SK-N-SH (cell line): ENCODE measurements around the gene LST1. TPM values are rescaled to one million over a fixed set of nuclear protein-coding genes. Genes with fewer than 3 reads are reported as not detected.

Experiments used
- CTCF ChIA-PET: fragments of 300-600, 350-600 bp; formaldehyde crosslinking; extraction: SDS; loops from one replicate; lab custom pipeline; 2021; lab: Yijun Ruan, JAX
- POLR2A ChIA-PET: fragments of 350-600 bp; sonication (Branson Sonifier 250); formaldehyde crosslinking; extraction: SDS; loops from one replicate; lab custom pipeline; 2020; ENCODE audit warnings: antibody characterized with exemption, inconsistent platforms; lab: Yijun Ruan, JAX
- DNase-seq: peaks from one replicate; pipeline ENCODE4 v3.0.0; 2012
- H2AFZ ChIP-seq: fragments of 200-600 bp; sonication (generic); 2 replicates; pipeline ENCODE4 v1.8.1; 2016; ENCODE audit warnings: antibody characterized with exemption, mild to moderate bottlenecking, low read depth
- H3F3A ChIP-seq: fragments of 200-600 bp; sonication (generic); replicated peaks from 2 replicates; pipeline ENCODE3; 2016; ENCODE audit warnings: antibody characterized with exemption, mild to moderate bottlenecking; ENCODE audit not compliant: insufficient read depth
- H3K27ac ChIP-seq, 2 experiments: fragments of 200-500 bp in 1 of 2; fragments of 200-600 bp in 1 of 2; sonication (Bioruptor generic) in 1 of 2; sonication (generic), shearing (Covaris generic) in 1 of 2; 2 replicates each; pipeline versions ENCODE4 v1.5.1 to v1.6.1; 2014 to 2016; ENCODE audit warnings: low read depth in 2 of 2, inconsistent platforms in 1 of 2, low read length in 1 of 2, mild to moderate bottlenecking in 1 of 2, mixed read lengths in 1 of 2
- H3K27me3 ChIP-seq: fragments of 200-600 bp; sonication (generic), shearing (Covaris generic); 2 replicates; pipeline ENCODE4 v1.6.1; 2016; ENCODE audit warnings: mixed run types; ENCODE audit not compliant: insufficient read depth
- H3K36me3 ChIP-seq, 2 experiments: fragments of 200-500 bp in 1 of 2; fragments of 200-600 bp in 1 of 2; sonication (Bioruptor generic) in 1 of 2; sonication (generic) in 1 of 2; replicated peaks in 1 of 2; 2 replicates each; pipeline versions ENCODE3 to v1.5.1; 2014 to 2016; ENCODE audit warnings: low read length in 1 of 2, mild to moderate bottlenecking in 1 of 2; ENCODE audit not compliant: insufficient read depth in 2 of 2, control insufficient read depth in 1 of 2
- H3K4me1 ChIP-seq, 2 experiments: fragments of 200-500 bp in 1 of 2; fragments of 200-600 bp in 1 of 2; sonication (Bioruptor generic) in 1 of 2; sonication (generic), shearing (Covaris generic) in 1 of 2; 2 replicates each; pipeline versions ENCODE4 v1.5.1 to v1.6.1; 2014 to 2016; ENCODE audit warnings: low read depth in 1 of 2, low read length in 1 of 2, mixed run types in 1 of 2; ENCODE audit not compliant: insufficient read depth in 2 of 2, control insufficient read depth in 1 of 2
- H3K4me2 ChIP-seq: fragments of 200-600 bp; sonication (generic), shearing (Covaris generic); 2 replicates; pipeline ENCODE4 v1.6.1; 2017; ENCODE audit warnings: mixed run types
- H3K4me3 ChIP-seq, 2 experiments: fragments of 200-500 bp in 1 of 2; fragments of 200-600 bp in 1 of 2; sonication (Bioruptor generic) in 1 of 2; sonication (generic), shearing (Covaris generic) in 1 of 2; 2 replicates each; pipeline versions ENCODE4 v1.5.1 to v1.8.1; 2014 to 2016; ENCODE audit warnings: low read depth in 2 of 2, inconsistent platforms in 1 of 2, low read length in 1 of 2, mild to moderate bottlenecking in 1 of 2, mixed read lengths in 1 of 2, moderate library complexity in 1 of 2
- H3K79me2 ChIP-seq: fragments of 200-600 bp; sonication (generic); 2 replicates; pipeline ENCODE4 v1.8.1; 2017; ENCODE audit warnings: mild to moderate bottlenecking; ENCODE audit not compliant: insufficient read depth
- H3K9ac ChIP-seq: fragments of 200-600 bp; sonication (generic); 2 replicates; pipeline ENCODE4 v1.6.1; 2017; ENCODE audit warnings: mixed run types
- H3K9me2 ChIP-seq: fragments of 200-600 bp; sonication (generic); 2 replicates; pipeline ENCODE4 v1.6.1; 2017; ENCODE audit warnings: mixed run types
- H3K9me3 ChIP-seq: fragments of 200-600 bp; sonication (generic); 2 replicates; pipeline ENCODE4 v1.6.1; 2017; ENCODE audit warnings: mixed run types, mild to moderate bottlenecking, moderate library complexity
- H4K20me1 ChIP-seq: fragments of 200-600 bp; sonication (generic); 2 replicates; pipeline ENCODE4 v1.6.1; 2017; ENCODE audit warnings: mild to moderate bottlenecking, mixed run types; ENCODE audit not compliant: insufficient read depth
- EP300 ChIP-seq, 2 experiments: IDR thresholded peaks; 2 replicates each; pipeline versions ENCODE4 v1.4.0 to v1.6.1; 2012; ENCODE audit warnings: borderline replicate concordance in 1 of 2, low read depth in 1 of 2, low read length in 1 of 2
- EZH2phosphoT487 ChIP-seq: fragments of 200-600 bp; sonication (generic); IDR thresholded peaks from 2 replicates; pipeline ENCODE4 v1.6.1; 2017; ENCODE audit warnings: low read depth, mixed run types, mild to moderate bottlenecking, antibody characterized with exemption, moderate library complexity, borderline replicate concordance
- FOXJ3 ChIP-seq: sonication (generic); formaldehyde crosslinking; IDR thresholded peaks from 2 replicates; pipeline ENCODE4 v1.5.1; 2020; ENCODE audit warnings: mild to moderate bottlenecking, missing genetic modification reagents
- FOXM1 ChIP-seq: IDR thresholded peaks from 2 replicates; pipeline ENCODE4 v1.4.0; 2012; ENCODE audit warnings: low read depth, mild to moderate bottlenecking
- JUND ChIP-seq: IDR thresholded peaks from 2 replicates; pipeline ENCODE4 v1.4.0; 2012
- MXI1 ChIP-seq: IDR thresholded peaks from 2 replicates; pipeline ENCODE4 v1.6.1; 2012; ENCODE audit warnings: mild to moderate bottlenecking, low read depth, low read length, improper control_type of control experiment
- POLR2AphosphoS5 ChIP-seq: IDR thresholded peaks from 2 replicates; pipeline ENCODE4 v1.6.1; 2012; ENCODE audit warnings: low read depth, low read length
- RFX5 ChIP-seq: IDR thresholded peaks from 2 replicates; pipeline ENCODE4 v1.6.1; 2012; ENCODE audit warnings: mild to moderate bottlenecking, improper control_type of control experiment, low read length
- RXRA ChIP-seq: IDR thresholded peaks from 2 replicates; pipeline ENCODE4 v1.4.0; 2012; ENCODE audit warnings: low read depth, mild to moderate bottlenecking, borderline replicate concordance
- SIN3A ChIP-seq: IDR thresholded peaks from 2 replicates; pipeline ENCODE4 v1.6.1; 2012; ENCODE audit warnings: low read depth, mild to moderate bottlenecking, low read length, moderate library complexity, borderline replicate concordance
- TAF1 ChIP-seq: IDR thresholded peaks from 2 replicates; pipeline ENCODE4 v1.6.1; 2012; ENCODE audit warnings: low read depth, mild to moderate bottlenecking, low read length, moderate library complexity, borderline replicate concordance
- YY1 ChIP-seq: IDR thresholded peaks from 2 replicates; pipeline ENCODE4 v1.4.0; 2012; ENCODE audit warnings: low read depth, mild to moderate bottlenecking
- WGBS: methylation state at CpG from one replicate; pipeline ENCODE4 v1.1.6; 2017; ENCODE audit warnings: low lambda C conversion rate; 5-methylcytosine and 5-hydroxymethylcytosine counted together
- polyA plus RNA-seq, 3 experiments: library from polyadenylated mRNA; depleted of rRNA; stranded (reverse); fragments of >200 nt; gene quantifications; 2 replicates each; pipeline ENCODE4 v1.2.3, GENCODE V29; 2012
- TF ChIP-seq, protein P1 (sequence below): IDR thresholded peaks from 2 replicates; pipeline ENCODE4 v1.4.0; 2012; ENCODE audit warnings: low read depth
- TF ChIP-seq, protein P2 (sequence below): IDR thresholded peaks from 2 replicates; pipeline ENCODE4 v1.6.1; 2012; ENCODE audit warnings: mild to moderate bottlenecking, low read depth, low read length, moderate library complexity

Gene LST1
- polyA plus RNA-seq, 1 of the 3 experiments (the other 2 are of a cell fraction) = not detected

DNA sequence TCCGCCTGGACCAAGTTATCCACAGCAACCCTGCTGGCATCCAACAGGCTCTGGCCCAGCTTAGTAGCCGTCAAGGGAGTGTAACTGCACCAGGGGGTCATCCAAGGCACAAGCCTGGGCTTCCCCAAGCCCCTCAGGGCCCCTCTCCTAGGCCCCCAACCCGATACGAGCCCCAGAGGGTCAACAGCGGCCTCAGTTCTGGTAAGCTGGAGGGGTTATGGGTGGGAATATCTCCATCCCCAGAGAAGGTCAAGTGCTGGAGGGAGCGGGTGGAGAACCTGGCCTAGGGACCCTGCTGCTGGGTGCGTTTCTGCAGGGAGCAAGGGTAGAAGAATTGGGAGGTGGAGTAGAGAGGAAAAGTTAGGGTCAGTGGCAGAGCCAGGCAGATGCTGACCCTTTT, 47.4 kb downstream of the LST1 start:
- Histone ChIP-seq H2AFZ (no peak overlapping the region), H3K36me3 (peaks cover 44 to 96% of the 10 kb centered on the region in 2 experiments), H3F3A (peaks cover 43% of the 10 kb centered on the region), H4K20me1 (peaks cover 19% of the 10 kb centered on the region; the same call in 1 of the 2 replicates), H3K27me3 (no peaks in the 10 kb centered on the region), H3K4me1 (no peaks in the 10 kb centered on the region; a peak in 1 of 4 replicates), H3K9me2 (no peaks in the 10 kb centered on the region), H3K9me3 (no peaks in the 10 kb centered on the region), H3K79me2 (peaks cover 19% of the 10 kb centered on the region; the same call in 1 of the 2 replicates), H3K9ac (no peak overlapping the region), H3K27ac (no peak overlapping the region; a peak in 1 of 4 replicates), H3K4me3 (no peak overlapping the region), H3K4me2 (no peak overlapping the region)
- POLR2A ChIA-PET = interaction anchor here (1.0 to 1.3 kb wide), 4 partner anchors 10 to 27 kb away, joined by 3 to 11 read pairs (median 4); partner anchors contain the start of gene C6orf47
- CTCF ChIA-PET = interaction anchor here (0.6 to 1.4 kb wide), 3 partner anchors 10 to 416 kb away, joined by 3 to 4 read pairs (median 4); no protein-coding TSS in a partner anchor
- DNase-seq = peak; percentile 18
- WGBS = 98% methylated on average over 5 of the region's 7 CpGs
- TF ChIP-seq YY1 (no peak), EZH2phosphoT487 (no peak), RFX5 (no peak), MXI1 (no peak), POLR2AphosphoS5 (no peak), RXRA (no peak), FOXJ3 (CRISPR knock-in tag) (no peak), FOXM1 (no peak), EP300 (IDR thresholded peaks at IDR 0.05; ENCODE audit: borderline replicate concordance in 1 of 2, low read depth in 1 of 2, low read length in 1 of 2) (no peak), TAF1 (no peak), SIN3A (no peak), JUND (no peak)
- TF ChIP-seq, protein P1, sequence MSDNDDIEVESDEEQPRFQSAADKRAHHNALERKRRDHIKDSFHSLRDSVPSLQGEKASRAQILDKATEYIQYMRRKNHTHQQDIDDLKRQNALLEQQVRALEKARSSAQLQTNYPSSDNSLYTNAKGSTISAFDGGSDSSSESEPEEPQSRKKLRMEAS = no peak
- TF ChIP-seq, protein P2, sequence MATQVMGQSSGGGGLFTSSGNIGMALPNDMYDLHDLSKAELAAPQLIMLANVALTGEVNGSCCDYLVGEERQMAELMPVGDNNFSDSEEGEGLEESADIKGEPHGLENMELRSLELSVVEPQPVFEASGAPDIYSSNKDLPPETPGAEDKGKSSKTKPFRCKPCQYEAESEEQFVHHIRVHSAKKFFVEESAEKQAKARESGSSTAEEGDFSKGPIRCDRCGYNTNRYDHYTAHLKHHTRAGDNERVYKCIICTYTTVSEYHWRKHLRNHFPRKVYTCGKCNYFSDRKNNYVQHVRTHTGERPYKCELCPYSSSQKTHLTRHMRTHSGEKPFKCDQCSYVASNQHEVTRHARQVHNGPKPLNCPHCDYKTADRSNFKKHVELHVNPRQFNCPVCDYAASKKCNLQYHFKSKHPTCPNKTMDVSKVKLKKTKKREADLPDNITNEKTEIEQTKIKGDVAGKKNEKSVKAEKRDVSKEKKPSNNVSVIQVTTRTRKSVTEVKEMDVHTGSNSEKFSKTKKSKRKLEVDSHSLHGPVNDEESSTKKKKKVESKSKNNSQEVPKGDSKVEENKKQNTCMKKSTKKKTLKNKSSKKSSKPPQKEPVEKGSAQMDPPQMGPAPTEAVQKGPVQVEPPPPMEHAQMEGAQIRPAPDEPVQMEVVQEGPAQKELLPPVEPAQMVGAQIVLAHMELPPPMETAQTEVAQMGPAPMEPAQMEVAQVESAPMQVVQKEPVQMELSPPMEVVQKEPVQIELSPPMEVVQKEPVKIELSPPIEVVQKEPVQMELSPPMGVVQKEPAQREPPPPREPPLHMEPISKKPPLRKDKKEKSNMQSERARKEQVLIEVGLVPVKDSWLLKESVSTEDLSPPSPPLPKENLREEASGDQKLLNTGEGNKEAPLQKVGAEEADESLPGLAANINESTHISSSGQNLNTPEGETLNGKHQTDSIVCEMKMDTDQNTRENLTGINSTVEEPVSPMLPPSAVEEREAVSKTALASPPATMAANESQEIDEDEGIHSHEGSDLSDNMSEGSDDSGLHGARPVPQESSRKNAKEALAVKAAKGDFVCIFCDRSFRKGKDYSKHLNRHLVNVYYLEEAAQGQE = no peak
